ENCODE measurements around the gene NDUFS8.
A peak's percentile ranks its signal among the peaks of the same experiment; 100 is the strongest.

The NDUFS8 gene

GRCh38 chr11:68049509-68050370 is 19.3 kb downstream of the NDUFS8 start:
- no peak for DNase-seq (ENCODE audit: low spot score)

- no peak for DNase-seq (ENCODE audit: low spot score)
These were observed 19.9 kb downstream of the NDUFS8 start for GRCh38 chr11:68050371-68050841.

- peak; percentile 20 for DNase-seq (ENCODE audit: low spot score)
These were observed 21.0 kb downstream of the NDUFS8 start for GRCh38 chr11:68051191-68052136.

DNA sequence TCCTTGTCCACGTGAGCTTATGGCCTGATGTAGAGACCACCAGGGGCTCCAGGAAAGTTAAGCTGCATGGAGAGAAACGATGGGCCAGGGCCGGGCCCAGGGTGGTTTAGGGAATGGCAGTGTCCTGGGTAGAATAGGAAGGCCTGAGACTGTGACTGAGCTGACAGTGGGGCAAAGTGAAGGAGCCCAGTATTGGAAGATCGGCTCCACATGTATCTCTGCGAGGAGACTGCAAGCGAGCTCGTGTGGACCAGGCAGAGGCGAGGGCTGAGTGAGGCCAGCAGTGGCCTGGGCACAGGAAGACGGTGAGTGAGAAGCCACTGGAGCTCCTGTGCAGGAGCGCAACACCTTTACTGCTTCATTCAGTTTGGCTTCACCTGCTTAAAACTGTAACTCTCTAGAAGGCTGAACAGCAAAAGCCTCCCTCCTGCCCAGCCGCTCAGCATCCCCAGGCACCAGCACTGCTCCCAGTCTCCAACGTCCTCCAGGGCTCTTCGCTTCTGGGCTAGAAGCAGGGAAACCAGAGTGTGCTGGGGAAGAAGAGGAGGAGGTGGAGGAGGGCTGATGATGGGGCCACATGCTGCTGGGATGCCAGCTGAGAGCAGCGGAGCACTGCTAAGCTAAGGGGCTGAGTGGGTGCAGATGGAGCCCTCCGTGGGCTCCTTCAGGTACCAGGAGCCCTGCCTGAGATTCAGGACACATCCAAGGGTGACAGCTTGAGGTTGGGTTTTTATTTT is 21.8 kb downstream of the NDUFS8 start:
- DNase-seq (ENCODE audit: low spot score): no peak

DNA sequence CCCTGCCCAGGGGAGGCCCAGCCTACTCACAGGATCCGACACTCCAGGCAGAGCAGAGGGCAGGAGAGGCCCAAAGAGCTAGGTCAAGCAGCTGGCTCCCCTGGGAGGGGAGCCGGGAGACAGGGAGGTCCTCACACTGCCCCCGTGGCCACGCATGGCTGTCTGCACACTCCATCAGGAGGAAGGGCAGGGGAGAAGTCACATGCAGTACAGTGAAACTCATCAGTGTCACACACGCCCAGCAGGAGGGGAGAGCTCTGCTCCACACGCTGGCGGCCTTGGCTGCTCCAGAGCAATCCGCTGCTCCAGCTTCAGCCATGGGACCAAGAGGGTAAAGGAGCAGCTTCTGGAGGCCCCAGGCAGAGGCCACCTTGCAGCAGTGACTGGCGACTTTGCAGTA is 22.6 kb downstream of the NDUFS8 start:
- DNase-seq (ENCODE audit: low spot score): no peak

DNA sequence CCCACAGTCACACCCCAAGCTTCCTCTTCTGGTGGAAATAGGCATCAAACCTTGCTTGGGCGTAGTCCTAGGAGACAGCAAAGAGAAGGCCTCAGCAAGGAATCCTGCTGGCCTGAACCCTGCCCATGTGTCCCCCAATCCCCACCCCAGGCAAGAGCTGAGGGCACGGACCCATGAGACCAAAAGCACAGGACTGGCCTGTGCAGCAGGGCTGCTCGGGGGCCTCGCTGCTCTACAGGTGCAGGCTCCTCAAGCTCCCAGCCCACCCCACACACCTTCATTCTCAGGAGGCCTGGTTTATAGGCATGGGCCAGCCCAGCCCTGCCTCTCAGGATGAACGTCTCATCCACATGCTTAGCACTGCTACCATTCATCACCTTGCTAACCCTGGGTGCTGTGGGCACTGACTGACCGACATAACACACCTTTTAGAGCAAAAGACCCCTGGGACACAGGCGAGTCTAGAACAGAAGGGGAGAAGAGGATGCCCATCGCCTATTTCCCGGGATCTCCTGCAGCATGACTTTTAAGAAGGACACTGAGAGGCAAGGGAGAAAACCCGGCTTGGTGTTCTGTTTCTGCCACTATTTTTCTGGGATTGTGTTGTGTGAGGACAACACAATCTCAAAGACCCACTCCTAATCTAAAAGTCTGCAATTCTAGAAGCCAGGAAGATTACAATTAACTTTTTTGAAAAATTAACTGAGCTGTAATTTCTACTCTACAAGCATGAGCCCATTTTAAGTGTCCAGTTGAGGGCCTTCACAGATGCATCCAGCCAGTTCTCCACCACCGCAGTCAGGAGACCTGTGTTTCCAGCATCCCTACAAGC is 23.7 kb downstream of the NDUFS8 start:
- DNase-seq (ENCODE audit: low spot score): no peak

GRCh38 chr11:68056317-68057285 is 26.1 kb downstream of the NDUFS8 start:
- DNase-seq (ENCODE audit: low spot score): no peak

DNA sequence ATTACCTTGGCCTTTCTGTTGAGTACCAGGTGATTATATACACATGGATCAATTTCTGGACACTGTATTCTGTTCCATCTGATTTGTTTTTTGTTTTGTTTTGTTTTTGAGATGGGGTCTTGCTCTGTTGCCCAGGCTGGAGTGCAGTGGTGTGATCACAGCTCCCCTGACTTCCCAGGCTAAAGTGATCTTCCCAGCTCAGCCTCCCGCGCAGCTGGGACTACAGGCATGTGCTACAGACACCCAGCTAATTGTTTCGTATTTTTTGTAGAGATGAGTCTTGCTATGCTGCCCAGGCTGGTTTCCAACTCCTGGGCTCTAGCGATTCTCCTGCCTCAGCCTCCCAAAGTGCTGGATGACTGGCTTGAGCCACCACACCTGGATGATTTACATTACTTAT is 27.3 kb downstream of the NDUFS8 start:
- DNase-seq (ENCODE audit: low spot score): no peak

- no peak for DNase-seq (ENCODE audit: low spot score)
These were observed 31.0 kb downstream of the NDUFS8 start for GRCh38 chr11:68061508-68061907.

GRCh38 chr11:68064926-68065325 is 34.4 kb downstream of the NDUFS8 start:
- DNase-seq (ENCODE audit: low spot score): no peak

DNA sequence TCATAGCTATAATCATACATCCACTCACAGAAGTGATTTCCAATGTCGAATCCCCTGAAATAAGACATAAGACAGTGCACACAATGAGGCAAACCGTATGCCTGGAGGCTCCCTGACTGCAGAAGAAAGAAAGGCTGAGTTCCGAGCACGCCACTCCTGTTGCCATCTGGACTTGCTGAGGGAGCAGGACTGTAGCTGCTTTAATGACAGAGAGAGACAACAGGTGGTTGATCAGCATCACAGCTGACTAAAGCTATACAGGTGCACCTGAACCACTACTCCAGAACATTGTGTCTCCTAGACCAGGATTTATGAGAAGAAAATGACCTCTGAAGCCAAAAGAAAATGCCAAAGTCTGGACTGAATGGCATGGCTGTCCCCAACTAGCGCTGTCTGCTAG is 35.4 kb downstream of the NDUFS8 start:
- no peak for DNase-seq (ENCODE audit: low spot score)

GRCh38 chr11:68066742-68067141 is 36.3 kb downstream of the NDUFS8 start:
- no peak for DNase-seq (ENCODE audit: low spot score)

GRCh38 chr11:68067991-68068390 is 37.5 kb downstream of the NDUFS8 start:
- no peak for DNase-seq (ENCODE audit: low spot score)

DNA sequence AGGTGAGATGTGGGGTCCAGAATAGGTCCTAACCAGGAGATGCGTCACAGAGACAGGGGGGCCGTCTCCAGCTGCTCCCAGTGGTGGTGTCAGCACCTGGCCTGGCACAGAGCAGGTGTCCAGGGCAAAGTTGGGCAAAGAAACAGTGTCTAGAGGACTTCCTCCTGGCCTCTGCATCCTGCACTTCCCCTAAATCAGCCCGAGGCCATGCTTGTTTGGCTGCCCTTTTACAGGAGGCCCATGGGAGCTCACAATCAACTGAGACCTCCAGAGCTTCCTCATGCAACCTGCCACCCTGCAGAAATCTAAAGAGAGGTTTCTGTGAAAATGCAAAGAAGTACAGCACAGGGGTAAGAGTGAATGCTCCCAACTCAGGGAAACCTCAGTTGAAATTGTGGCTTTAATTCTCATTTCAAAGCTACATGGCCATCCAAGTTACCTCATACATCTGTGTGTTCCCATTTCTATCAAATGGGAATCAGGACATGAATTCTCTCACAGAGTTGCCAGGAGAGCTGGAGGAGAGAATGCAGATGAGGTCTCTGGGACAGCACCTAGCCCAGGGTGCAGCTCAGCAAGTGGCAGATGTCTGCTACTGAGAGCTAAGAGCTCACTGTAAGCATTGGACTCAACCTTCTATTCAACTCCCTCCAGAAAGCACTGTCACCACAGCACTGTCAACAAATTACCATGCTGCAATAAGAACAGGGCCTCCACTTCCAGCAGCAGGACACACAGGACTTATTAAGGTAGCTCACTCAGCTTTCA is 41.0 kb downstream of the NDUFS8 start:
- DNase-seq (ENCODE audit: low spot score): no peak

DNA sequence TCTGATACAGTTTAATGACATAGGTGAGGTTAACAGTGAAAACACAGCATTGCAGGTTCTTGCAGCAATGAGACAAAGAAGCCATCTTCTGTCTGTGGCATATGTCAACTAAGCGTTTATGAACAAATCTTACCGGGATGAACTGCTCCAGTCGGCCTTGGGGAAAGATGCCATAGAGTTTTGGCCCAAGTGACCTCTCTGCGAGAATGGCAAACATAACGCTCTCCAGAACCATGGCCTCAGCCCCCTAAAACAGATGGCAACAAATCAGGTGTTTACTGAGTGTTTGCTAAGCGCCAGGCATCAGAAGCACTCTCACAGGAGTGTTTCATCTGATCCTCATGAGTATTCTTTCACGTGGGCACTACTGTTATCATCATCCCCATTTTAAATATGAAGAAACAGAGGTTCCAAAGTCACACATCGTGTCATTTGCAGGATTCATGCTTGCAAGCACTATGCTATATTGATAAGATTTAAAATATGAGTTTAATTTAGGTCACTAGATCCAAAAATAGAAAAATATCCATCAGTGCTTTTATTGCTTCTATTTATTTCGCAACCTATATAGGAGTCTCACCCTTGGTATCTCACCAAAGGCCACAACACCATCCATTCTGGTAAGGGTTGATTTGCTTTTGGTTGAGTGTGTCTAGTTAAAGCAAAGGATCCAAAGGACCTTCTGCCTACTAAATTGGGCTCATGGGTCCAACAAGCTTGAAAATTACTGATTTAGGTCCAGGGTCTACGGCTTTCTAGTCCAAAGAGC is 44.3 kb downstream of the NDUFS8 start:
- no peak for DNase-seq (ENCODE audit: low spot score)

GRCh38 chr11:68076371-68077042 is 46.0 kb downstream of the NDUFS8 start:
- no peak for DNase-seq (ENCODE audit: low spot score)

DNA sequence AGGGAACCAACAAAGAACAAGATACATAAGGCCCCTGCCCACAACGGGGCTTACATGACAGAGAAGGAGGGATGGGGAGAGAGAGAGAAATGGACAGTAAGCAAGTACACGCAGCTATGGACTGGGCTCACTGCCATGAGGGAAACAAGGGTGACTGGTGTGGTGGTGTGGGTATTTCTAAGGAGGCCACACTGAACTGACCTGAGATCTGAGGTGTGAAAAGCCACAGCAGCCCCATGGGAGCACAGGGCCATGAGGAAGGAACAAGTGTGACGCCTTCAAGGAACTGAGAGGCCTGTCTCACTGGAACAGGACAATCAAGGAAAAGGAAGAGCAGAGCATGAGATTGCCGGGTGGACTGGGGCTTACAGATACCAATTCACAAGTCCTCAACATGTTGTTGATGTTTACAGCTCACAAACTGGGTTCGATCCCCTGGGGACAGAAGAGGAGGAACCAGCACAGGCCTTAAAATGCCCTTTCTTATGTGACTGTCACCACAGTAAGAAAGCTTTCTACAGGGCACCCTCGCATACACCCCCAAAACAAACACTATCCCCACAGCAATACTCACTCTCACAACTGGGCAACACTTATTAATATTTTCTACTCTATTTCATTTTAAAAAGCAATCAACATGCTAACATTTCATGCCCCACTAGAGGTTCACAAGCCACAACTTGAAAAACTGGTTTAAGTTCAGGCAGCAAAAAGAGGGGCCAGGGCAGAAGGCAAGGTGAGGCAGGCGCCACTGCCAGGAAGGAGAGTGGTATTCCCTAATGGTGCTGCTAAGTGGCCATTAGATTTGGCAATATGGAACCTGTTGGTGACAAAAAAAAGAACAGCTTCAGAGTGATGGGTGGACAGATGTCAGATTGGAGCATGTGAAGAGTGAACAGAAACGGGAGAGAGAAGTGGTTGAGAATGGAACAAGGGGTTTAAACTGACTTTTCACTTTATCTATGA is 47.4 kb downstream of the NDUFS8 start:
- DNase-seq (ENCODE audit: low spot score): no peak
